HEK293 (cell line): ENCODE data around the gene POLD3.
"Not testable (repeated sequence)": the region's sequence is repeated elsewhere in the genome, so short reads cannot be mapped to it uniquely, and the experiment has no call there.

Experiments used
- CTCF ChIA-PET: fragments of 350-600 bp; formaldehyde crosslinking; extraction: SDS; loops from one replicate; lab custom pipeline; 2021; ENCODE audit warnings: antibody characterized with exemption; lab: Yijun Ruan, JAX
- POLR2A ChIA-PET: fragments of 300-600 bp; formaldehyde crosslinking; extraction: SDS; loops from one replicate; lab custom pipeline; 2020; ENCODE audit warnings: antibody characterized with exemption, inconsistent platforms; lab: Yijun Ruan, JAX
- H3K27ac ChIP-seq: fragments of 200-500 bp; sonication (Bioruptor generic); 2 replicates; pipeline ENCODE4 v1.5.1; 2014; ENCODE audit warnings: low read depth, low read length, control low read depth, inconsistent platforms; ENCODE audit errors: extremely low read depth
- H3K36me3 ChIP-seq, 2 experiments: fragments of 200-500 bp in 1 of 2; sonication (Bioruptor generic) in 1 of 2; 1 replicate in 1 of 2; 2 replicates in 1 of 2; pipeline ENCODE4 v1.5.1; 2014 to 2017; ENCODE audit warnings: inconsistent platforms in 2 of 2, low read length in 2 of 2; ENCODE audit not compliant: control insufficient read depth in 2 of 2, insufficient read depth in 1 of 2
- H3K4me1 ChIP-seq: fragments of 200-500 bp; sonication (Bioruptor generic); 2 replicates; pipeline ENCODE4 v1.5.1; 2014; ENCODE audit warnings: mild to moderate bottlenecking, low read length, inconsistent platforms; ENCODE audit not compliant: control insufficient read depth, insufficient read depth
- H3K4me3 ChIP-seq: 2 replicates; pipeline ENCODE4 v1.5.1; 2011; ENCODE audit warnings: low read depth, mild to moderate bottlenecking, control low read depth, low read length, moderate library complexity
- H3K9me3 ChIP-seq: fragments of 200-500 bp; sonication (Bioruptor generic); 2 replicates; pipeline ENCODE4 v1.5.1; 2014; ENCODE audit warnings: low read depth, low read length, inconsistent platforms; ENCODE audit not compliant: control insufficient read depth, insufficient read depth
- BCL11B ChIP-seq: fragments of 450-650 bp; formaldehyde crosslinking; IDR thresholded peaks from 2 replicates; pipeline ENCODE4 v1.5.1; 2016; ENCODE audit warnings: low read depth, missing biosample characterization, missing genetic modification characterization
- GLIS1 ChIP-seq: fragments of 450-650 bp; formaldehyde crosslinking; IDR thresholded peaks from 2 replicates; pipeline ENCODE4 v1.5.1; 2016; ENCODE audit warnings: missing biosample characterization, missing genetic modification characterization
- SP3 ChIP-seq: fragments of 450-650 bp; formaldehyde crosslinking; IDR thresholded peaks from 2 replicates; pipeline ENCODE4 v1.5.1; 2016; ENCODE audit warnings: missing biosample characterization, missing genetic modification characterization
- ZBTB1 ChIP-seq: fragments of 450-650 bp; formaldehyde crosslinking; IDR thresholded peaks from 2 replicates; pipeline ENCODE4 v1.5.1; 2016; ENCODE audit warnings: missing biosample characterization, missing genetic modification characterization
- ZNF16 ChIP-seq: fragments of 450-650 bp; formaldehyde crosslinking; IDR thresholded peaks from 2 replicates; pipeline ENCODE4 v1.5.1; 2016; ENCODE audit warnings: low read depth, missing biosample characterization, missing genetic modification characterization
- ZNF404 ChIP-seq: fragments of 450-650 bp; formaldehyde crosslinking; IDR thresholded peaks from 2 replicates; pipeline ENCODE4 v1.5.1; 2017; ENCODE audit warnings: missing biosample characterization, missing genetic modification characterization
- ZNF585B ChIP-seq: fragments of 450-650 bp; formaldehyde crosslinking; IDR thresholded peaks from 2 replicates; pipeline ENCODE4 v1.5.1; 2016; ENCODE audit warnings: missing biosample characterization, missing genetic modification characterization
- TF ChIP-seq, protein P1 (sequence below): fragments of 450-650 bp; formaldehyde crosslinking; IDR thresholded peaks from 2 replicates; pipeline ENCODE4 v1.5.1; 2016; ENCODE audit warnings: missing biosample characterization, missing genetic modification characterization, borderline replicate concordance
- TF ChIP-seq, protein P2 (sequence below): fragments of 450-650 bp; formaldehyde crosslinking; IDR thresholded peaks from 2 replicates; pipeline ENCODE4 v1.5.1; 2016; ENCODE audit warnings: missing biosample characterization, missing genetic modification characterization
- TF ChIP-seq, protein P3 (sequence below): fragments of 450-650 bp; formaldehyde crosslinking; IDR thresholded peaks from 2 replicates; pipeline ENCODE4 v1.5.1; 2016; ENCODE audit warnings: missing biosample characterization, missing genetic modification characterization
- TF ChIP-seq, protein P4 (sequence below): fragments of 450-650 bp; formaldehyde crosslinking; IDR thresholded peaks from 2 replicates; pipeline ENCODE4 v1.5.1; 2016; ENCODE audit warnings: missing biosample characterization, missing genetic modification characterization
- TF ChIP-seq, protein P5 (sequence below): fragments of 450-650 bp; formaldehyde crosslinking; IDR thresholded peaks from 2 replicates; pipeline ENCODE4 v1.5.0; 2017; ENCODE audit warnings: missing biosample characterization, missing genetic modification characterization, borderline replicate concordance

The POLD3 gene

DNA sequence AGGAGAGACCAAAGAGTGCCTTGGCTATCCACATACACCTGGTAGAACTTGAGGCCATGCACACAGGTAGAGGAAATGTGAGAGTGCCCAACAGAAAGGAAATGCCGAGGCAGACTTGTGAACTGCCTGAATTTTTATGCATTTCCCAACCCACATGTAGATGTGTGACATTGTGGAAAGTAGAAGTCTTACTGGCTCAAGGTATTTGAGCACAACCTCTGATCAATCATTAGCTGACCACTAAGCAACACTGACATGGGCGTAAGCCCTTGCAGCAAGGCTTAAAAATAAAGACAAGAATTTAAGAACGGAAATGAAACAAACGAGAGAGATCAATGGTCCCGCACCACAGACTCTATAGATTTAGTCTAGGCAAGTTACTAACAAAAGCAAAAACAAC lies 62.6 kb downstream of the POLD3 start (continued):
- TF ChIP-seq, protein P1, sequence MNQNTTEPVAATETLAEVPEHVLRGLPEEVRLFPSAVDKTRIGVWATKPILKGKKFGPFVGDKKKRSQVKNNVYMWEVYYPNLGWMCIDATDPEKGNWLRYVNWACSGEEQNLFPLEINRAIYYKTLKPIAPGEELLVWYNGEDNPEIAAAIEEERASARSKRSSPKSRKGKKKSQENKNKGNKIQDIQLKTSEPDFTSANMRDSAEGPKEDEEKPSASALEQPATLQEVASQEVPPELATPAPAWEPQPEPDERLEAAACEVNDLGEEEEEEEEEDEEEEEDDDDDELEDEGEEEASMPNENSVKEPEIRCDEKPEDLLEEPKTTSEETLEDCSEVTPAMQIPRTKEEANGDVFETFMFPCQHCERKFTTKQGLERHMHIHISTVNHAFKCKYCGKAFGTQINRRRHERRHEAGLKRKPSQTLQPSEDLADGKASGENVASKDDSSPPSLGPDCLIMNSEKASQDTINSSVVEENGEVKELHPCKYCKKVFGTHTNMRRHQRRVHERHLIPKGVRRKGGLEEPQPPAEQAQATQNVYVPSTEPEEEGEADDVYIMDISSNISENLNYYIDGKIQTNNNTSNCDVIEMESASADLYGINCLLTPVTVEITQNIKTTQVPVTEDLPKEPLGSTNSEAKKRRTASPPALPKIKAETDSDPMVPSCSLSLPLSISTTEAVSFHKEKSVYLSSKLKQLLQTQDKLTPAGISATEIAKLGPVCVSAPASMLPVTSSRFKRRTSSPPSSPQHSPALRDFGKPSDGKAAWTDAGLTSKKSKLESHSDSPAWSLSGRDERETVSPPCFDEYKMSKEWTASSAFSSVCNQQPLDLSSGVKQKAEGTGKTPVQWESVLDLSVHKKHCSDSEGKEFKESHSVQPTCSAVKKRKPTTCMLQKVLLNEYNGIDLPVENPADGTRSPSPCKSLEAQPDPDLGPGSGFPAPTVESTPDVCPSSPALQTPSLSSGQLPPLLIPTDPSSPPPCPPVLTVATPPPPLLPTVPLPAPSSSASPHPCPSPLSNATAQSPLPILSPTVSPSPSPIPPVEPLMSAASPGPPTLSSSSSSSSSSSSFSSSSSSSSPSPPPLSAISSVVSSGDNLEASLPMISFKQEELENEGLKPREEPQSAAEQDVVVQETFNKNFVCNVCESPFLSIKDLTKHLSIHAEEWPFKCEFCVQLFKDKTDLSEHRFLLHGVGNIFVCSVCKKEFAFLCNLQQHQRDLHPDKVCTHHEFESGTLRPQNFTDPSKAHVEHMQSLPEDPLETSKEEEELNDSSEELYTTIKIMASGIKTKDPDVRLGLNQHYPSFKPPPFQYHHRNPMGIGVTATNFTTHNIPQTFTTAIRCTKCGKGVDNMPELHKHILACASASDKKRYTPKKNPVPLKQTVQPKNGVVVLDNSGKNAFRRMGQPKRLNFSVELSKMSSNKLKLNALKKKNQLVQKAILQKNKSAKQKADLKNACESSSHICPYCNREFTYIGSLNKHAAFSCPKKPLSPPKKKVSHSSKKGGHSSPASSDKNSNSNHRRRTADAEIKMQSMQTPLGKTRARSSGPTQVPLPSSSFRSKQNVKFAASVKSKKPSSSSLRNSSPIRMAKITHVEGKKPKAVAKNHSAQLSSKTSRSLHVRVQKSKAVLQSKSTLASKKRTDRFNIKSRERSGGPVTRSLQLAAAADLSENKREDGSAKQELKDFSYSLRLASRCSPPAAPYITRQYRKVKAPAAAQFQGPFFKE (tag by site-specific recombination) = no peak
- TF ChIP-seq ZNF404 (no peak), BCL11B (tag by site-specific recombination) (no peak)

DNA sequence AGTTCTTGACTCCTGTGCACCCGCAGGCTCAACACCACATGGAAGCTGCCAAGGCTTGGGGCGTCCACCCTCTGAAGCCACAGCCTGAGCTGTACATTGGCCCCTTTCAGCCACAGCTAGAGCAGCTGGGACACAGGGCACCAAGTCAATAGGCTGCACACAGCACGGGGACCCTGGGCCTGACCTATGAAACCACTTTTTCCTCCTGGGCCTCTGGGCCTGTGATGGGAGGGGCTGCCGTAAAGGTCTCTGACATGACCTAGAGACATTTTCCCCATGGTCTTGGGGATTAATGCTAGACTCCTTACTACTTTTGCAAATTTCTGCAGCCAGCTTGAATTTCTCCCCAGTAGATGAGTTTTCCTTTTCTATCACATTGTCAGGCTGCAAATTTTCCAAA lies 66.7 kb downstream of the POLD3 start:
- POLR2A ChIA-PET, H3K9me3 ChIP-seq, H3K27ac ChIP-seq, H3K36me3 ChIP-seq, H3K4me3 ChIP-seq, H3K4me1 ChIP-seq: not testable (repeated sequence)
- CTCF ChIA-PET = interaction anchor here (0.7 kb wide), 1 partner anchor 198 kb away, joined by 3 read pairs; no protein-coding TSS in a partner anchor
- peak; percentile 79 for TF ChIP-seq ZNF585B (tag by site-specific recombination)

DNA sequence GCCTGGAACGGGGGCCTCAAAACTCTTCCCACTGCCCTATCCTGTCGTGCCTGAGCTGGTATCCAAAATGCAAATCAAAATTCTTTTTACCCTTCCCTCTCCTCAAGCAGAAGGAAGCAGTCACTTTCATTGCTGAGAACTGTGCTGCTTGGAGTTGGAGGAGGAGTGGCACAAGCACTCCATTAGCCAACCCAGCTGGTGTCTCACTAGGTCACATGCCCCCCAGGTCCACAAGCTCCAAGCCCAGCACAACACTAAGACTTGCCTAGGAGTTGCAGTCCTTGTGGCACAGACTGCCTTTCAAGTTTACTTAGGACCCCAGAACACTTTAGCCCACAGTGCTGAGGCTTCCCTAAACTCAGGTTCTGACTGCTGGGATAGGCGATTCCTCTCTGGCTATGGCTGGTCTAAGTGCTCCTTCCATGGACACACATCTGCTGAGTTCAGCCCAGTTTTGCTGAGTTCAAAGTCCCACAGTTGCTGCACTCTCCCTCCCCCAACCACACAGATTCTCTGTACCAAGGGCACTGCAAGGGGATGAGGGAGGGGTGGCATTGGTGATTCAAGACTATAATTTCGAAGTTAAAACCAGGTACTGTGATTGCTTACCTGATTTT lies 70.2 kb downstream of the POLD3 start:
- H3K36me3 ChIP-seq = peaks cover 0 to 3% of the 10 kb centered on the region in 2 experiments; a peak in 1 of 3 replicates
- no peak for TF ChIP-seq ZBTB1
- TF ChIP-seq, protein P2, sequence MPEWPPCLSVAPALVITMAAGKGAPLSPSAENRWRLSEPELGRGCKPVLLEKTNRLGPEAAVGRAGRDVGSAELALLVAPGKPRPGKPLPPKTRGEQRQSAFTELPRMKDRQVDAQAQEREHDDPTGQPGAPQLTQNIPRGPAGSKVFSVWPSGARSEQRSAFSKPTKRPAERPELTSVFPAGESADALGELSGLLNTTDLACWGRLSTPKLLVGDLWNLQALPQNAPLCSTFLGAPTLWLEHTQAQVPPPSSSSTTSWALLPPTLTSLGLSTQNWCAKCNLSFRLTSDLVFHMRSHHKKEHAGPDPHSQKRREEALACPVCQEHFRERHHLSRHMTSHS (tag by site-specific recombination) = no peak
- H3K4me3 ChIP-seq = no peak overlapping the region
- no peaks in the 10 kb centered on the region for H3K9me3 ChIP-seq
- POLR2A ChIA-PET = no interaction called here
- H3K4me1 ChIP-seq = no peaks in the 10 kb centered on the region
- CTCF ChIA-PET = no interaction called here
- no peak overlapping the region for H3K27ac ChIP-seq

DNA sequence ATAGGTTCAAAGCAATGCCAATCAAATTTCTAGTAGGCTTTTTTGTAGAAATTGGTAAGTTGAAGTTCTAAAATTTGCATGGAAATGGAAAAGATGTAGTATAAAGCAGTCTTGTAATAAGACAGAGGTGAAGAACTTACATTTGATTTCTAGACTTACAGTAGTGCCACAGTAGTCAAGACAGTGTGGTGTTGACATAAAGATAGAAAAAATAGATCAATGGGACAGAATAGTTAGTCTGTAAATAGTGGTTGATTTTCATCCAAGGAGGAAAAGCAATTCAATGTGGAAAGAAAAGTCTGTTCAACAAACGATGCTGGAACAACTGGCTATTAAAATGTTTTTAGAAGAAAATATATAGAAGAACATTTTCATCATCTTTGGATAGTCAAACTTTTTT lies 70.9 kb downstream of the POLD3 start:
- Histone ChIP-seq H3K4me1 (no peaks in the 10 kb centered on the region), H3K36me3 (peaks cover 0 to 3% of the 10 kb centered on the region in 2 experiments; a peak in 1 of 3 replicates), H3K27ac (no peak overlapping the region), H3K9me3 (no peaks in the 10 kb centered on the region), H3K4me3 (no peak overlapping the region)
- ChIA-PET CTCF (interaction anchor here (1.0 kb wide), 1 partner anchor 27 kb away, joined by 3 read pairs; no protein-coding TSS in a partner anchor), POLR2A (no interaction called here)
- TF ChIP-seq, protein P3, sequence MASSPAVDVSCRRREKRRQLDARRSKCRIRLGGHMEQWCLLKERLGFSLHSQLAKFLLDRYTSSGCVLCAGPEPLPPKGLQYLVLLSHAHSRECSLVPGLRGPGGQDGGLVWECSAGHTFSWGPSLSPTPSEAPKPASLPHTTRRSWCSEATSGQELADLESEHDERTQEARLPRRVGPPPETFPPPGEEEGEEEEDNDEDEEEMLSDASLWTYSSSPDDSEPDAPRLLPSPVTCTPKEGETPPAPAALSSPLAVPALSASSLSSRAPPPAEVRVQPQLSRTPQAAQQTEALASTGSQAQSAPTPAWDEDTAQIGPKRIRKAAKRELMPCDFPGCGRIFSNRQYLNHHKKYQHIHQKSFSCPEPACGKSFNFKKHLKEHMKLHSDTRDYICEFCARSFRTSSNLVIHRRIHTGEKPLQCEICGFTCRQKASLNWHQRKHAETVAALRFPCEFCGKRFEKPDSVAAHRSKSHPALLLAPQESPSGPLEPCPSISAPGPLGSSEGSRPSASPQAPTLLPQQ (tag by site-specific recombination) = no peak
- TF ChIP-seq, protein P4, sequence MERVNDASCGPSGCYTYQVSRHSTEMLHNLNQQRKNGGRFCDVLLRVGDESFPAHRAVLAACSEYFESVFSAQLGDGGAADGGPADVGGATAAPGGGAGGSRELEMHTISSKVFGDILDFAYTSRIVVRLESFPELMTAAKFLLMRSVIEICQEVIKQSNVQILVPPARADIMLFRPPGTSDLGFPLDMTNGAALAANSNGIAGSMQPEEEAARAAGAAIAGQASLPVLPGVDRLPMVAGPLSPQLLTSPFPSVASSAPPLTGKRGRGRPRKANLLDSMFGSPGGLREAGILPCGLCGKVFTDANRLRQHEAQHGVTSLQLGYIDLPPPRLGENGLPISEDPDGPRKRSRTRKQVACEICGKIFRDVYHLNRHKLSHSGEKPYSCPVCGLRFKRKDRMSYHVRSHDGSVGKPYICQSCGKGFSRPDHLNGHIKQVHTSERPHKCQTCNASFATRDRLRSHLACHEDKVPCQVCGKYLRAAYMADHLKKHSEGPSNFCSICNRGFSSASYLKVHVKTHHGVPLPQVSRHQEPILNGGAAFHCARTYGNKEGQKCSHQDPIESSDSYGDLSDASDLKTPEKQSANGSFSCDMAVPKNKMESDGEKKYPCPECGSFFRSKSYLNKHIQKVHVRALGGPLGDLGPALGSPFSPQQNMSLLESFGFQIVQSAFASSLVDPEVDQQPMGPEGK (tag by site-specific recombination) = no peak
- TF ChIP-seq SP3 (tag by site-specific recombination) = no peak
- no peak for TF ChIP-seq GLIS1 (tag by site-specific recombination)
- TF ChIP-seq, protein P5, sequence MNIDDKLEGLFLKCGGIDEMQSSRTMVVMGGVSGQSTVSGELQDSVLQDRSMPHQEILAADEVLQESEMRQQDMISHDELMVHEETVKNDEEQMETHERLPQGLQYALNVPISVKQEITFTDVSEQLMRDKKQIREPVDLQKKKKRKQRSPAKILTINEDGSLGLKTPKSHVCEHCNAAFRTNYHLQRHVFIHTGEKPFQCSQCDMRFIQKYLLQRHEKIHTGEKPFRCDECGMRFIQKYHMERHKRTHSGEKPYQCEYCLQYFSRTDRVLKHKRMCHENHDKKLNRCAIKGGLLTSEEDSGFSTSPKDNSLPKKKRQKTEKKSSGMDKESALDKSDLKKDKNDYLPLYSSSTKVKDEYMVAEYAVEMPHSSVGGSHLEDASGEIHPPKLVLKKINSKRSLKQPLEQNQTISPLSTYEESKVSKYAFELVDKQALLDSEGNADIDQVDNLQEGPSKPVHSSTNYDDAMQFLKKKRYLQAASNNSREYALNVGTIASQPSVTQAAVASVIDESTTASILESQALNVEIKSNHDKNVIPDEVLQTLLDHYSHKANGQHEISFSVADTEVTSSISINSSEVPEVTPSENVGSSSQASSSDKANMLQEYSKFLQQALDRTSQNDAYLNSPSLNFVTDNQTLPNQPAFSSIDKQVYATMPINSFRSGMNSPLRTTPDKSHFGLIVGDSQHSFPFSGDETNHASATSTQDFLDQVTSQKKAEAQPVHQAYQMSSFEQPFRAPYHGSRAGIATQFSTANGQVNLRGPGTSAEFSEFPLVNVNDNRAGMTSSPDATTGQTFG (tag by site-specific recombination) = no peak
- no peak for TF ChIP-seq ZNF16
